Measurements from ENCODE around the gene ITPKC. TPM values are rescaled to one million over a fixed set of nuclear protein-coding genes. Genes with fewer than 3 reads are reported as not detected.

Gene ITPKC
- total and polyA plus RNA-seq, 2 of the 13 experiments (the other 11 are each of a cell fraction or from before 2014, with no cell fraction given), result 6.9 to 11.2 TPM

- 0 out of 5 replicates have a peak, but pooled peaks cover 0 to 3% of the 10 kb centered on the region in 2 experiments for H3K36me3 ChIP-seq (replicated peaks in 1 of 2; ENCODE audit: control insufficient read depth in 1 of 2, insufficient read depth in 2 of 2, low read length in 2 of 2)
- peak overlapping the region; percentile 90 to 99 (median 92) for H3K4me3 ChIP-seq (replicated peaks in 1 of 3; ENCODE audit: insufficient read depth in 1 of 3, low read depth in 2 of 3, low read length in 3 of 3)
- H3K4me1 ChIP-seq (ENCODE audit: insufficient read depth, low read length), result peaks cover 51% of the 10 kb centered on the region
- no peak overlapping the region for H2AFZ ChIP-seq (ENCODE audit: low read length)
- H3K9me3 ChIP-seq (ENCODE audit: low read length), result no peaks in the 10 kb centered on the region
- CTCF ChIA-PET (ENCODE audit: low intra/inter-chr PET ratio, low total read pairs), result no interaction called here
- H3K27ac ChIP-seq (ENCODE audit: extremely low read length, insufficient read depth, low read length), result peak overlapping the region; percentile 95
- ATAC-seq (peak; percentile 2), FAIRE-seq (peak; percentile 32), DNase-seq (ENCODE audit: low spot score) (no peak)
- peak overlapping the region; percentile 94 for H3K4me2 ChIP-seq (ENCODE audit: low read depth, low read length)
- no peaks in the 10 kb centered on the region; a peak in 1 of 5 replicates for H3K27me3 ChIP-seq (ENCODE audit: control insufficient read depth in 1 of 2, insufficient read depth in 2 of 2, low read length in 2 of 2)
- BruUV-seq (replicated peaks), result TSS peak; percentile 63
- peaks cover 51% of the 10 kb centered on the region for H3K79me2 ChIP-seq (ENCODE audit: insufficient read depth, low read length)
- 4% methylated on average over 4 of the region's 20 CpGs for WGBS (ENCODE audit: low lambda C conversion rate)
- 0 out of 2 replicates have a peak, but pooled peaks cover 4% of the 10 kb centered on the region for H4K20me1 ChIP-seq (ENCODE audit: insufficient read depth, low read length)
- in situ Hi-C loops (cut with HindIII; ENCODE audit: extremely low pct_ligation_motif_present, low pct_unique_long_range_greater_than_20kb) (loop anchor here (5.0 kb wide), 1 partner anchor 35 kb away; the partner anchor contains the start of genes ACTMAP and SNRPA), intact Hi-C loops (cut with micrococcal nuclease; ENCODE audit: unreplicated experiment) (loop anchor here (5.0 kb wide), 1 partner anchor 90 kb away; no protein-coding TSS in a partner anchor)
- POLR2A ChIA-PET, result interaction anchor here (0.7 to 2.4 kb wide), 20 partner anchors 9 to 647 kb away, joined by 3 to 30 read pairs (median 4); partner anchors contain the start of genes ACTMAP, B9D2, EGLN2 and RAB4B
- peak overlapping the region; percentile 96 for H3K9ac ChIP-seq (ENCODE audit: insufficient read depth, low read depth, low read length)
- no peak for TF ChIP-seq ZNF101 (CRISPR knock-in tag; IDR thresholded peaks at IDR 0.05; ENCODE audit: borderline replicate concordance, low read depth)
- no peak for TF ChIP-seq HMG20B (CRISPR knock-in tag; conservative IDR thresholded peaks at IDR 0.05)
- peak; percentile 22; the same call in 1 of the 2 replicates for TF ChIP-seq ZNF687 (CRISPR knock-in tag; IDR thresholded peaks at IDR 0.05)
- TF ChIP-seq NFE2L2 (IDR thresholded peaks at IDR 0.05; ENCODE audit: low read length), result no peak
- TF ChIP-seq ZNF432 (CRISPR knock-in tag; IDR thresholded peaks at IDR 0.05; ENCODE audit: borderline replicate concordance), result no peak
- no peak for TF ChIP-seq ZNF576 (CRISPR knock-in tag; IDR thresholded peaks at IDR 0.05)
- 0 out of 2 replicates have a peak, but pooled peaks have one; percentile 2 for TF ChIP-seq ZNF704 (CRISPR knock-in tag; IDR thresholded peaks at IDR 0.05; ENCODE audit: borderline replicate concordance)
- no peak for TF ChIP-seq ZMAT5 (CRISPR knock-in tag; IDR thresholded peaks at IDR 0.05; ENCODE audit: borderline replicate concordance, low read depth)
- peak; percentile 46; the same call in 1 of the 2 replicates for TF ChIP-seq ZSCAN31 (CRISPR knock-in tag; IDR thresholded peaks at IDR 0.05; ENCODE audit: low read depth)
- peak; percentile 34; the same call in 1 of the 2 replicates for TF ChIP-seq ZMYM2 (CRISPR knock-in tag; IDR thresholded peaks at IDR 0.05)
- peak; percentile 56; the same call in 1 of the 2 replicates for TF ChIP-seq ZFP90 (CRISPR knock-in tag; IDR thresholded peaks at IDR 0.05; ENCODE audit: borderline replicate concordance)
- 0 out of 2 replicates have a peak, but pooled peaks have one; percentile 57 for TF ChIP-seq EED (CRISPR knock-in tag; IDR thresholded peaks at IDR 0.05)
- 0 out of 2 replicates have a peak, but pooled peaks have one; percentile 15 for TF ChIP-seq HBP1 (CRISPR knock-in tag; IDR thresholded peaks at IDR 0.05; ENCODE audit: low read depth)
- no peak for TF ChIP-seq GFI1 (CRISPR knock-in tag; IDR thresholded peaks at IDR 0.05; ENCODE audit: borderline replicate concordance)
- TF ChIP-seq CCDC6 (CRISPR knock-in tag; IDR thresholded peaks at IDR 0.05), result no peak
Measured at GRCh38 chr19:40717325-40717879, 490 bp downstream of the ITPKC start.

Measured in HepG2 (cell line).